ENCODE measurements around the gene GTF2IRD1.
"Not testable (repeated sequence)": the region's sequence is repeated elsewhere in the genome, so short reads cannot be mapped to it uniquely, and the experiment has no call there.

The GTF2IRD1 gene

GRCh38 chr7:74515276-74515675, 61.6 kb downstream of the GTF2IRD1 start:
- no peak for DNase-seq (ENCODE audit: low spot score)

GRCh38 chr7:74516214-74516613, 62.5 kb downstream of the GTF2IRD1 start:
- no peak for DNase-seq (ENCODE audit: low spot score)

- DNase-seq (ENCODE audit: low spot score): no peak
Observed at GRCh38 chr7:74518041-74518440, 64.3 kb downstream of the GTF2IRD1 start.

GRCh38 chr7:74518654-74519053, 64.9 kb downstream of the GTF2IRD1 start:
- DNase-seq (ENCODE audit: low spot score): no peak

- DNase-seq (ENCODE audit: low spot score): no peak
Observed at GRCh38 chr7:74519395-74519794, 65.7 kb downstream of the GTF2IRD1 start.

GRCh38 chr7:74521855-74522254, 68.1 kb downstream of the GTF2IRD1 start:
- no peak for DNase-seq (ENCODE audit: low spot score)

- no peak for DNase-seq (ENCODE audit: low spot score)
Observed at GRCh38 chr7:74522281-74522905, 68.7 kb downstream of the GTF2IRD1 start.

GRCh38 chr7:74523015-74523414, 69.3 kb downstream of the GTF2IRD1 start:
- no peak for DNase-seq (ENCODE audit: low spot score)

GRCh38 chr7:74525140-74525539, 71.4 kb downstream of the GTF2IRD1 start:
- DNase-seq (ENCODE audit: low spot score): no peak

- DNase-seq (ENCODE audit: low spot score): no peak
Observed at GRCh38 chr7:74525881-74526280, 72.2 kb downstream of the GTF2IRD1 start.

- DNase-seq (ENCODE audit: low spot score): no peak
Observed at GRCh38 chr7:74526780-74527179, 73.1 kb downstream of the GTF2IRD1 start.

- no peak for DNase-seq (ENCODE audit: low spot score)
Observed at GRCh38 chr7:74527842-74528241, 74.1 kb downstream of the GTF2IRD1 start.

- not testable (repeated sequence) for DNase-seq (ENCODE audit: low spot score)
Observed at GRCh38 chr7:74528773-74529172, 75.1 kb downstream of the GTF2IRD1 start.

- DNase-seq (ENCODE audit: low spot score): no peak
Observed at GRCh38 chr7:74535951-74536356, 82.2 kb downstream of the GTF2IRD1 start.

GRCh38 chr7:74541937-74542336, 88.2 kb downstream of the GTF2IRD1 start:
- DNase-seq (ENCODE audit: low spot score): not testable (repeated sequence)

GRCh38 chr7:74542558-74543117, 88.9 kb downstream of the GTF2IRD1 start:
- DNase-seq (ENCODE audit: low spot score): no peak

- DNase-seq (ENCODE audit: low spot score): no peak
Observed at GRCh38 chr7:74544706-74545469, 91.2 kb downstream of the GTF2IRD1 start.

GRCh38 chr7:74545921-74546320, 92.2 kb downstream of the GTF2IRD1 start:
- no peak for DNase-seq (ENCODE audit: low spot score)

- DNase-seq (ENCODE audit: low spot score): not testable (repeated sequence)
Observed at GRCh38 chr7:74553596-74554012, 99.9 kb downstream of the GTF2IRD1 start.

- no peak for DNase-seq (ENCODE audit: low spot score)
Observed at GRCh38 chr7:74554178-74554577, 100.5 kb downstream of the GTF2IRD1 start.

GRCh38 chr7:74560086-74560719, 106.5 kb downstream of the GTF2IRD1 start:
- no peak for DNase-seq (ENCODE audit: low spot score)

- DNase-seq (ENCODE audit: low spot score): no peak
Observed at GRCh38 chr7:74561898-74562613, 108.3 kb downstream of the GTF2IRD1 start.

Measured in HuH-7 (cell line).